ENCODE results near the gene LRRC27. TPM values are rescaled to one million over a fixed set of nuclear protein-coding genes. Genes with fewer than 3 reads are reported as not detected.

LRRC27 gene
- total and polyA plus RNA-seq, 2 experiments from 2014 or later = 7.5 to 9.6 TPM

DNA sequence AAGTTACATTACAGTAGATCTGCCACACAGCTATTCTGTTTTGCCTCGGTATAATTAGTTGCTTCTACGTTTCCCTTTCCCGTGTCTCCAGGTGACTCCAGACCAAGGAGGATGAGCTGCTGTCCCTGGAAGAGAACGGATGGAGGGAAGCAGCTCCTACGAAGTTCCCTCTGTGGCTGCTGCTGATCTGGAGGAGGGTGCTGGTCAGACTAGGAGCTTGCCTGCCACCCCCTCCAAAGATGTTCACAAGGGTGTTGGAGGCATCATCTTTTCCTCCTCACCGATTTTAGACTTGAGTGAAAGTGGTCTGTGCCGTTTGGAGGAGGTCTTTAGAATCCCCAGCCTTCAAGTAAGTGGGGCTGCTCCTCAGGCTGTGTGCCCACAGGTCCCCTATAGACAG, 1.4 kb downstream of the LRRC27 start:
- H3K27me3 ChIP-seq (replicated peaks; ENCODE audit: insufficient read depth) = no peaks in the 10 kb centered on the region
- no peaks in the 10 kb centered on the region for H4K20me1 ChIP-seq (ENCODE audit: insufficient read depth)
- DNase-seq = no peak
- WGBS, 2 experiments (ENCODE audit: low coverage in 1 of 2, low lambda C conversion rate in 2 of 2, missing lambda C conversion rate in 2 of 2) = 88 to 93% methylated on average over 7 of the region's 7 CpGs
- peaks cover 13% of the 10 kb centered on the region for H3F3A ChIP-seq (ENCODE audit: insufficient read depth)
- H3K9me2 ChIP-seq (ENCODE audit: insufficient read depth) = no peaks in the 10 kb centered on the region
- no peak overlapping the region for H3K9ac ChIP-seq
- H3K36me3 ChIP-seq (ENCODE audit: low read depth) = no peaks in the 10 kb centered on the region; the same call in 1 of the 2 replicates
- no peak overlapping the region for H3K27ac ChIP-seq
- H2AFZ ChIP-seq = no peak overlapping the region
- no peak for TF ChIP-seq EZH2phosphoT487 (IDR thresholded peaks at IDR 0.05; ENCODE audit: insufficient read depth, low read depth)
- TF ChIP-seq EZH2 (IDR thresholded peaks at IDR 0.05; ENCODE audit: insufficient read depth, poor library complexity, severe bottlenecking) = no peak
- peaks cover 22% of the 10 kb centered on the region for H3K4me1 ChIP-seq (ENCODE audit: insufficient read depth)
- in situ Hi-C loops (cut with MboI) = loop anchor here (10.0 kb wide), 1 partner anchor 109 kb away; no protein-coding TSS in a partner anchor
- H3K4me3 ChIP-seq = 0 out of 2 replicates have a peak overlapping the region, but pooled peaks have one; percentile 99
- H3K79me2 ChIP-seq (ENCODE audit: insufficient read depth) = peaks cover 32% of the 10 kb centered on the region
- H3K4me2 ChIP-seq (ENCODE audit: unreplicated experiment) = no peak overlapping the region
- no peaks in the 10 kb centered on the region for H3K9me3 ChIP-seq (ENCODE audit: low read depth)

DNA sequence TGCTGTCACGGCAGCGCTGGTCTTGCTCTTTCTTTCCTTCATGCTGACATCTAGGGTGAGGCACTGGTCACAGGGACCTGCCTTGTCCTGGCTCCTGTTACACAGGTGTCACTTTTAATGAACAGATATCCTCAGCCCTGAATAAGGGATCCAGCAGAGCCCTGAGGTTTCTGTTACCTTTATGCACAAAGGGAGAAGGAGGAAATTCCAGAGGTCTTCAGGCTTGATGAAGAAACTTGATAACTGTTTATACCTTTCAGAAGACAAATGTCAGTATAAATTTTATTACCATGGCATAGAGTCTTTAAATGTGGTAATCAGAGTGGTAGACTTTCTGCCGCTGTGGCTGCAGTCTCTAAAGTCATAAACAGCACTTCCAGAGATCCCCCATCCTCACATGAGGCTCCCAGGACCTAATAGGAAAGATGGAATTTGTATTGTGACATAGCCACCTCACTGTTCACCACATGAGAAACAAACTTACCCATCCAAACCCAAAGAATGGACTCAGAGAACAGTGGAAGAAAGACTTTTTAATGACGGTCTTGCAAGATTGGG, 2.7 kb downstream of the LRRC27 start:
- Histone ChIP-seq H3K9me2 (ENCODE audit: insufficient read depth) (no peaks in the 10 kb centered on the region), H3K27ac (no peak overlapping the region), H3K4me2 (ENCODE audit: unreplicated experiment) (no peak overlapping the region), H3K36me3 (ENCODE audit: low read depth) (no peaks in the 10 kb centered on the region; the same call in 1 of the 2 replicates), H4K20me1 (ENCODE audit: insufficient read depth) (no peaks in the 10 kb centered on the region), H2AFZ (no peak overlapping the region), H3K79me2 (ENCODE audit: insufficient read depth) (peaks cover 19% of the 10 kb centered on the region), H3K9me3 (ENCODE audit: low read depth) (no peaks in the 10 kb centered on the region), H3K4me1 (ENCODE audit: insufficient read depth) (0 out of 2 replicates have a peak, but pooled peaks cover 9% of the 10 kb centered on the region), H3K4me3 (no peak overlapping the region), H3K27me3 (replicated peaks; ENCODE audit: insufficient read depth) (no peaks in the 10 kb centered on the region), H3F3A (ENCODE audit: insufficient read depth) (peaks cover 8% of the 10 kb centered on the region), H3K9ac (no peak overlapping the region)
- no peak for DNase-seq
- TF ChIP-seq EZH2phosphoT487 (IDR thresholded peaks at IDR 0.05; ENCODE audit: insufficient read depth, low read depth) (no peak), EZH2 (IDR thresholded peaks at IDR 0.05; ENCODE audit: insufficient read depth, poor library complexity, severe bottlenecking) (no peak)
- 88 to 89% methylated on average over 4 of the region's 4 CpGs for WGBS, 2 experiments (ENCODE audit: low coverage in 1 of 2, low lambda C conversion rate in 2 of 2, missing lambda C conversion rate in 2 of 2)
- in situ Hi-C loops (cut with MboI) = loop anchor here (10.0 kb wide), 1 partner anchor 110 kb away; no protein-coding TSS in a partner anchor

DNA sequence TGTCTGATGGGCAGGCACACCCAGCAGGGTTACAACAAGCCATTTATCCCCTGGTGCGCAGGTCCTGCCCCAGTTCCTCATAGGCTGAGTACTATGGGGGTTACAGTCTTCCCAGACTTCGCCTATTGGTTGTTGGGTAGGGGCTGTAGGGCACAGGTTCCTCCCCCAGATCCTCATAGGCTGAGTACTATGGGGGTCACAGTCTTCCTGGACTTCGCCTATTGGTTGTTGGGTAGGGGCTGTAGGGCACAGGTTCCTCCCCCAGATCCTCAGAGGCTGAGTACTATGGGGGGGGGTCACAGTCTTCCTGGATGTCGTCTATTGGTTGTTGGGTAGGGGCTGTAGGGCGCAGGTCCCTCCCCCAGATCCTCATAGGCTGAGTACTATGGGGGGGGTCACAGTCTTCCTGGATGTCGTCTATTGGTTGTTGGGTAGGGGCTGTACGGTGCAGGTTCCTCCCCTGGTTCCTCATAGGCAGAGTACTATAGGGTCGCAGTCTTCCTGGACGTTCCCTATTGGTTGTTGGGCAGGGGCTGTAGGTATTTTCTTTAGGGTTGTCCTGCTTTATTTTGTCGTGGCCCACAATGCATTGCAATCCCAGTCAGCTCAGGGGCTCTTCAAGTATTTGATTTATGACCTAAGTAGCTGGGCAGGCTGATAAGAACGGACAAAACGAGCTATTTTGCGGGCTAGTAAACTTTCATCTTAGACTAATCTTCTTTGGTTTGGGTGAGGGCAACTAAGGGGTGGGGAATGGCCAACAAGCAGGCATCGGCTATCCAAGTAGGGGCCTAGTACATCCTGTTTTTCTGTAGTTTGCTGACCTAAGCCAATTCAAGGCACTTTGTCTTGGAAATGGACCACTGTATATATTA, 3.4 kb downstream of the LRRC27 start:
- no peak overlapping the region for H3K9ac ChIP-seq
- DNase-seq = no peak
- in situ Hi-C loops (cut with MboI) = loop anchor here (10.0 kb wide), 1 partner anchor 111 kb away; no protein-coding TSS in a partner anchor

DNA sequence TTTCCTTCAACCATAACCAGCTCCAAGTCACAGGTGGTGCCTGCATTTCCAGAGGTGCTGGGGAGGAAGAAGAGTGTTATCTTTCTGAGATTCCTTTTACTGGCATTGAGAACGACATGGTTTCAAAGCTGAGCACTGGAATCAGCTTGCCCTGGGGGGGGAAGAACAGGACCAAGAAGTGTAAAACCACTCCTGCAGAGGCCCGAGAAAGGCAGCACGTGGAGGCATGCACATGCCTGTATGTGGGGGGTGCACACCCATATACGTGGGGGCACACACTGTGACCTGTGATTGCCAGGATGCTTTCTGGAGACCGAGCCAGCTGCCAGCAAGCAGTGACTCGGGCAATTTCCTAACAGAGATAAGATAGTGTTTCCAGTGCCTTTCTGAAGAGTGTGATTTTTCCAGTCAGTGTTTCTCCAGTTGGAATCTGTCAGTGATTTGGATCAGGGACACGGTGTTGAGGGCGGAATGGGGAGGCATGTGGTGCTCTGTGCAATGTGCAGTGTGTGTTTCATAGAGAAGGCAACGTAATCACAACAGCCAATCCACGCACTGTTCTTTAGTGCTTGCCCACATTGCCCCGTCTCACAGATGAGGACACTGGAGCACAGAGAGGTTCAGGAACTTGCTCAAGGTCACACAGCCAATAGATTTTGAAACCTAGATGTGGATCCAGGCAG, 4.2 kb downstream of the LRRC27 start:
- in situ Hi-C loops (cut with MboI) = loop anchor here (10.0 kb wide), 1 partner anchor 111 kb away; no protein-coding TSS in a partner anchor
- DNase-seq = peak; percentile 25

More for the DNA sequence above, 3.4 kb downstream of the LRRC27 start:
- no peaks in the 10 kb centered on the region for H3K27me3 ChIP-seq (replicated peaks; ENCODE audit: insufficient read depth)
- H3K4me3 ChIP-seq = no peak overlapping the region
- no peak overlapping the region for H2AFZ ChIP-seq
- no peaks in the 10 kb centered on the region for H3K9me3 ChIP-seq (ENCODE audit: low read depth)
- no peak overlapping the region for H3K27ac ChIP-seq
- no peaks in the 10 kb centered on the region for H3K9me2 ChIP-seq (ENCODE audit: insufficient read depth)
- no peak for TF ChIP-seq EZH2 (IDR thresholded peaks at IDR 0.05; ENCODE audit: insufficient read depth, poor library complexity, severe bottlenecking)
- TF ChIP-seq EZH2phosphoT487 (IDR thresholded peaks at IDR 0.05; ENCODE audit: insufficient read depth, low read depth) = no peak
- H3K4me1 ChIP-seq (ENCODE audit: insufficient read depth) = 0 out of 2 replicates have a peak, but pooled peaks cover 9% of the 10 kb centered on the region
- peaks cover 1% of the 10 kb centered on the region; the same call in 1 of the 2 replicates for H3F3A ChIP-seq (ENCODE audit: insufficient read depth)
- H3K79me2 ChIP-seq (ENCODE audit: insufficient read depth) = peaks cover 12% of the 10 kb centered on the region
- no peak overlapping the region for H3K4me2 ChIP-seq (ENCODE audit: unreplicated experiment)
- H3K36me3 ChIP-seq (ENCODE audit: low read depth) = no peaks in the 10 kb centered on the region; the same call in 1 of the 2 replicates
- 90 to 93% methylated on average over 13 to 14 of the region's 14 CpGs for WGBS, 2 experiments (ENCODE audit: low coverage in 1 of 2, low lambda C conversion rate in 2 of 2, missing lambda C conversion rate in 2 of 2)
- no peaks in the 10 kb centered on the region for H4K20me1 ChIP-seq (ENCODE audit: insufficient read depth)

More for the DNA sequence above, 4.2 kb downstream of the LRRC27 start:
- Histone ChIP-seq H3K4me1 (ENCODE audit: insufficient read depth) (0 out of 2 replicates have a peak, but pooled peaks cover 9% of the 10 kb centered on the region), H4K20me1 (ENCODE audit: insufficient read depth) (no peaks in the 10 kb centered on the region), H3K9ac (peak overlapping the region; percentile 71), H3K36me3 (ENCODE audit: low read depth) (no peaks in the 10 kb centered on the region; the same call in 1 of the 2 replicates), H3K27ac (peak overlapping the region; percentile 49), H3K27me3 (replicated peaks; ENCODE audit: insufficient read depth) (no peaks in the 10 kb centered on the region), H3K9me2 (ENCODE audit: insufficient read depth) (no peaks in the 10 kb centered on the region), H3F3A (ENCODE audit: insufficient read depth) (no peaks in the 10 kb centered on the region), H3K4me3 (peak overlapping the region; percentile 67), H3K79me2 (ENCODE audit: insufficient read depth) (peaks cover 4% of the 10 kb centered on the region), H3K9me3 (ENCODE audit: low read depth) (no peaks in the 10 kb centered on the region), H3K4me2 (ENCODE audit: unreplicated experiment) (peak overlapping the region; percentile 85), H2AFZ (peak overlapping the region; percentile 79)
- WGBS, 2 experiments (ENCODE audit: low coverage in 1 of 2, low lambda C conversion rate in 2 of 2, missing lambda C conversion rate in 2 of 2) = 55 to 64% methylated on average over 11 of the region's 11 CpGs
- TF ChIP-seq EZH2phosphoT487 (IDR thresholded peaks at IDR 0.05; ENCODE audit: insufficient read depth, low read depth) (no peak), EZH2 (IDR thresholded peaks at IDR 0.05; ENCODE audit: insufficient read depth, poor library complexity, severe bottlenecking) (no peak)
